H1 (cell line): Measurements from ENCODE around the gene CEP72. TPM values are rescaled to one million over a fixed set of nuclear protein-coding genes. Genes with fewer than 3 reads are reported as not detected.

Source experiments
- CTCF ChIA-PET: fragments of 300-600 bp; sonication (Branson Sonifier 250); formaldehyde crosslinking; loops from one replicate; lab custom pipeline; 2021; ENCODE audit not compliant: partially characterized antibody; lab: Charles Lee
- POLR2A ChIA-PET: fragments of 300-600 bp; sonication (Branson Sonifier 250); formaldehyde crosslinking; loops from one replicate; lab custom pipeline; 2021; ENCODE audit warnings: inconsistent platforms; ENCODE audit not compliant: partially characterized antibody; lab: Charles Lee
- DNase-seq, 2 experiments: peaks; one replicate each; pipeline versions ENCODE4 v3.0.0 to v3.0.0-alpha.2; 2010 to 2022; ENCODE audit warnings: low spot score in 2 of 2, low read depth in 1 of 2, mixed read lengths in 1 of 2
- FAIRE-seq: peaks from 2 replicates; lab custom pipeline; 2011; peaks lifted over from hg19 to GRCh38; lab: Jason Lieb, UNC
- H2AFZ ChIP-seq: 2 replicates; pipeline ENCODE4 v1.8.1; 2012; ENCODE audit warnings: low read length, inconsistent platforms
- H2AK5ac ChIP-seq: 2 replicates; pipeline ENCODE4 v1.6.1; 2013; ENCODE audit warnings: low read depth, low read length
- H2BK120ac ChIP-seq: replicated peaks from 2 replicates; pipeline ENCODE3; 2013; ENCODE audit warnings: low read depth, low read length, inconsistent platforms
- H2BK12ac ChIP-seq: 2 replicates; pipeline ENCODE4 v1.6.1; 2013; ENCODE audit warnings: low read depth, low read length
- H2BK15ac ChIP-seq: 2 replicates; pipeline ENCODE4 v1.6.1; 2013; ENCODE audit warnings: low read length
- H2BK20ac ChIP-seq: 2 replicates; pipeline ENCODE4 v1.6.1; 2013; ENCODE audit warnings: low read length
- H2BK5ac ChIP-seq: 2 replicates; pipeline ENCODE4 v1.6.1; 2013; ENCODE audit warnings: low read depth, low read length
- H3K14ac ChIP-seq: 2 replicates; pipeline ENCODE4 v1.6.1; 2013; ENCODE audit warnings: inconsistent platforms; ENCODE audit not compliant: insufficient read length
- H3K18ac ChIP-seq: 2 replicates; pipeline ENCODE4 v1.6.1; 2013; ENCODE audit warnings: low read length; ENCODE audit errors: extremely low read depth
- H3K23ac ChIP-seq: 2 replicates; pipeline ENCODE4 v1.6.1; 2013; ENCODE audit warnings: inconsistent platforms; ENCODE audit not compliant: insufficient read length
- H3K23me2 ChIP-seq: 2 replicates; pipeline ENCODE4 v1.6.1; 2013; ENCODE audit warnings: low read depth, low read length
- H3K27ac ChIP-seq: 2 replicates; pipeline ENCODE4 v1.6.1; 2011; ENCODE audit warnings: low read depth, low read length, inconsistent platforms
- H3K27me3 ChIP-seq, 4 experiments: replicated peaks in 1 of 4; 1 replicate in 1 of 4; 2 replicates in 3 of 4; pipeline versions ENCODE4 v1.6.1 to v1.8.1; 2011 to 2013; ENCODE audit warnings: low read length in 3 of 4, mild to moderate bottlenecking in 3 of 4, inconsistent platforms in 2 of 4, mixed read lengths in 2 of 4, moderate library complexity in 1 of 4; ENCODE audit not compliant: control insufficient read depth in 3 of 4, insufficient read depth in 3 of 4; ENCODE audit errors: extremely low read depth in 1 of 4
- H3K36me3 ChIP-seq, 4 experiments: 2 replicates each; pipeline versions ENCODE4 v1.6.1 to v1.8.1; 2011 to 2013; ENCODE audit warnings: mild to moderate bottlenecking in 4 of 4, low read length in 3 of 4, moderate library complexity in 2 of 4, control low read depth in 1 of 4, inconsistent platforms in 1 of 4; ENCODE audit not compliant: insufficient read depth in 4 of 4, control insufficient read depth in 2 of 4
- H3K4ac ChIP-seq: replicated peaks from 2 replicates; pipeline ENCODE3; 2013; ENCODE audit warnings: low read length, low read depth, mixed read lengths, inconsistent platforms; ENCODE audit not compliant: insufficient read length
- H3K4me1 ChIP-seq, 4 experiments: replicated peaks in 1 of 4; 1 replicate in 1 of 4; 2 replicates in 3 of 4; pipeline versions ENCODE4 v1.6.1 to v1.8.1; 2011 to 2013; ENCODE audit warnings: low read length in 3 of 4, inconsistent platforms in 2 of 4, mixed read lengths in 1 of 4; ENCODE audit not compliant: insufficient read depth in 4 of 4, control insufficient read depth in 3 of 4
- H3K4me2 ChIP-seq, 2 experiments: 2 replicates each; pipeline versions ENCODE4 v1.6.1 to v1.8.1; 2011 to 2013; ENCODE audit warnings: low read depth in 2 of 2, low read length in 2 of 2, control low read depth in 1 of 2, inconsistent platforms in 1 of 2, mild to moderate bottlenecking in 1 of 2; ENCODE audit not compliant: insufficient read depth in 1 of 2
- H3K4me3 ChIP-seq, 4 experiments: fragments of 200-600, 300-600 bp in 1 of 4; sonication (generic), shearing (Covaris generic), sonication (Bioruptor Twin) in 1 of 4; 2 replicates each; pipeline versions ENCODE4 v1.5.1 to v1.8.1; 2011 to 2016; ENCODE audit warnings: low read length in 4 of 4, low read depth in 3 of 4, control low read depth in 2 of 4, inconsistent platforms in 2 of 4, mild to moderate bottlenecking in 2 of 4, mixed read lengths in 1 of 4, moderate library complexity in 1 of 4; ENCODE audit not compliant: insufficient read depth in 2 of 4; ENCODE audit errors: extremely low read depth in 1 of 4
- H3K56ac ChIP-seq: replicated peaks from 2 replicates; pipeline ENCODE3; 2013; ENCODE audit warnings: low read depth, mild to moderate bottlenecking, mixed read lengths, low read length, inconsistent platforms; ENCODE audit not compliant: insufficient read length
- H3K79me1 ChIP-seq: 2 replicates; pipeline ENCODE4 v1.6.1; 2013; ENCODE audit warnings: low read depth, low read length, control low read depth
- H3K79me2 ChIP-seq, 2 experiments: 2 replicates each; pipeline versions ENCODE4 v1.6.1 to v1.8.1; 2012 to 2013; ENCODE audit warnings: low read length in 2 of 2, mild to moderate bottlenecking in 2 of 2, inconsistent platforms in 1 of 2; ENCODE audit not compliant: insufficient read depth in 2 of 2, control insufficient read depth in 1 of 2
- H3K9ac ChIP-seq, 4 experiments: replicated peaks in 1 of 4; 1 replicate in 1 of 4; 2 replicates in 3 of 4; pipeline versions ENCODE4 v1.6.1 to v1.8.1; 2011 to 2013; ENCODE audit warnings: low read depth in 3 of 4, low read length in 3 of 4, control low read depth in 2 of 4, mild to moderate bottlenecking in 2 of 4, moderate library complexity in 2 of 4, inconsistent platforms in 1 of 4; ENCODE audit errors: extremely low read depth in 1 of 4
- H3K9me3 ChIP-seq, 2 experiments: 2 replicates each; pipeline versions ENCODE4 v1.6.1 to v1.8.1; 2012 to 2013; ENCODE audit warnings: mild to moderate bottlenecking in 2 of 2, moderate library complexity in 2 of 2, control low read depth in 1 of 2, inconsistent platforms in 1 of 2, low read depth in 1 of 2, low read length in 1 of 2, mixed read lengths in 1 of 2; ENCODE audit not compliant: insufficient read depth in 2 of 2
- H4K20me1 ChIP-seq, 2 experiments: replicated peaks in 1 of 2; 2 replicates each; pipeline versions ENCODE3 to v1.8.1; 2011 to 2013; ENCODE audit warnings: inconsistent platforms in 2 of 2, low read length in 2 of 2, mild to moderate bottlenecking in 1 of 2; ENCODE audit not compliant: insufficient read depth in 2 of 2, control insufficient read depth in 1 of 2
- H4K5ac ChIP-seq: 2 replicates; pipeline ENCODE4 v1.6.1; 2013; ENCODE audit warnings: low read length, low read depth, mixed read lengths, inconsistent platforms; ENCODE audit not compliant: insufficient read length
- H4K8ac ChIP-seq: 2 replicates; pipeline ENCODE4 v1.8.0; 2013; ENCODE audit warnings: mild to moderate bottlenecking, moderate library complexity, low read length, inconsistent platforms; ENCODE audit not compliant: insufficient read depth; ENCODE audit errors: extremely low read depth
- H4K91ac ChIP-seq: replicated peaks from 2 replicates; pipeline ENCODE3; 2013; ENCODE audit warnings: low read length, mixed read lengths, inconsistent platforms; ENCODE audit not compliant: insufficient read length
- BCL11A ChIP-seq, 2 experiments: IDR thresholded peaks; one replicate each; pipeline ENCODE4 v1.6.1; 2011; ENCODE audit warnings: low read depth in 2 of 2, low read length in 2 of 2, mild to moderate bottlenecking in 2 of 2
- WGBS, 2 experiments: shearing (Covaris generic) in 1 of 2; methylation state at CpG; one replicate each; pipeline versions ENCODE4 v1.1.6 to v1.1.7; 2013 to 2015; ENCODE audit warnings: low lambda C conversion rate in 2 of 2, mixed read lengths in 2 of 2, inconsistent platforms in 1 of 2, low coverage in 1 of 2, missing lambda C conversion rate in 1 of 2; ENCODE audit not compliant: insufficient replicate concordance in 2 of 2, insufficient coverage in 1 of 2, insufficient read length in 1 of 2; ENCODE audit errors: extremely low coverage in 1 of 2, missing lambda C conversion rate in 1 of 2; 5-methylcytosine and 5-hydroxymethylcytosine counted together
- polyA plus RNA-seq, 7 experiments: library from polyadenylated mRNA; depleted of rRNA in 3 of 7; stranded (reverse) in 5 of 7; unstranded in 2 of 7; fragments of >200 nt in 5 of 7; fragments of 200-250 nt in 2 of 7; gene quantifications; 1 replicate in 5 of 7; 2 replicates in 1 of 7; 4 replicates in 1 of 7; pipeline versions ENCODE4 v1.2.1 to v1.2.3, GENCODE V29; 2011 to 2013; ENCODE audit warnings: missing spikeins in 2 of 7, mixed read lengths in 2 of 7
- total RNA-seq: library from RNA; stranded (reverse); fragmentation: NEBNext Ultra II Directional; extraction: Animal tissue kit (Norgen Biotek cat#: 25700); gene quantifications from 2 replicates; pipeline ENCODE4 v1.2.1, GENCODE V29; 2021

CEP72 gene
- total and polyA plus RNA-seq, 2 of the 8 experiments (the other 6 are each of a cell fraction or from before 2014, with no cell fraction given) = 13.1 to 19.6 TPM

DNA sequence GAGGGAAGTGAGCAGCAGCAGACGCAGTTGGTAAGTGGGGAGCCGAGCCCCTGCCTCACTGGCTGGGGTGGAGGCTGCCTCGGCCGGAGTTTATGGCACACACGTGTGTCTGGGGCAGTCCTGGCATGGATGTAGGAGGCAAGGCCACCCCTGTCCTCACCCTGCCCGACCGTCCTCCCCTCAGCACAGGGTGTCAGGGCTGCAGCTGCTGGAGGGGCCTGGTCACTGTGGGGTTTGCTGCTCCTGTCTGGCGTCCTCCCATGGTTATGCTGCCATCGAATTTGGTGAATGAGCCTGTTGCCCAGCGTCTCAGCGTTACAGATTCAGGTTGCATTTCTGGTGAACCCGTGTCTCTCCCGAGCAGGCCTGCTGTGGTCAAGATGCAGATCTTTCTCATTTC lies 32.4 kb downstream of the CEP72 start:
- H3K4ac ChIP-seq = no peak overlapping the region
- CTCF ChIA-PET = interaction anchor here (1.6 kb wide), 1 partner anchor 14 kb away, joined by 4 read pairs; no protein-coding TSS in a partner anchor
- H2BK5ac ChIP-seq = no peak overlapping the region
- H3K27ac ChIP-seq = no peak overlapping the region
- FAIRE-seq (no peak), DNase-seq (no peak)
- H4K20me1 ChIP-seq = peaks cover 0 to 5% of the 10 kb centered on the region in 2 experiments
- H3K27me3 ChIP-seq = no peaks in the 10 kb centered on the region
- peaks cover 3% of the 10 kb centered on the region; the same call in 1 of the 2 replicates for H3K79me1 ChIP-seq
- WGBS, 2 experiments = 90% methylated on average over 13 of the region's 13 CpGs; no CpG with 5 or more reads in 1 of the 2 experiments
- no peak overlapping the region for H2BK120ac ChIP-seq
- POLR2A ChIA-PET = interaction anchor here (0.6 kb wide), 1 partner anchor 151 kb away, joined by 3 read pairs; no protein-coding TSS in a partner anchor
- H3K36me3 ChIP-seq = peaks cover 20 to 51% (median 41%) of the 10 kb centered on the region in 4 experiments
- H3K18ac ChIP-seq = no peak overlapping the region
- no peak overlapping the region for H2BK20ac ChIP-seq
- no peaks in the 10 kb centered on the region for H3K4me1 ChIP-seq
- no peak for TF ChIP-seq BCL11A (IDR thresholded peaks at IDR 0.05; ENCODE audit: low read depth in 2 of 2, low read length in 2 of 2)
- H4K91ac ChIP-seq = no peak overlapping the region
- H3K23me2 ChIP-seq = no peaks in the 10 kb centered on the region
- no peak overlapping the region for H3K14ac ChIP-seq
- no peak overlapping the region for H2BK15ac ChIP-seq
- H3K79me2 ChIP-seq = no peaks in the 10 kb centered on the region; a peak in 1 of 4 replicates
- no peak overlapping the region for H3K9ac ChIP-seq
- H3K9me3 ChIP-seq = peaks cover 5 to 12% of the 10 kb centered on the region in 2 experiments; a peak in 3 of 4 replicates
- H4K8ac ChIP-seq = no peak overlapping the region
- no peak overlapping the region for H3K23ac ChIP-seq
- H2AK5ac ChIP-seq = no peak overlapping the region
- H2BK12ac ChIP-seq = no peak overlapping the region
- H4K5ac ChIP-seq = no peak overlapping the region
- no peak overlapping the region for H3K56ac ChIP-seq
- H3K4me2 ChIP-seq = no peak overlapping the region
- no peak overlapping the region for H3K4me3 ChIP-seq
- no peak overlapping the region for H2AFZ ChIP-seq
